Neural cell (in vitro differentiated cells): ENCODE measurements around the gene SPON1. TPM values are rescaled to one million over a fixed set of nuclear protein-coding genes. Genes with fewer than 3 reads are reported as not detected.

Experiments used
- H2AFZ ChIP-seq: fragments of 200-600, 300-800 bp; sonication (generic), shearing (Covaris generic); 2 replicates; pipeline ENCODE4 v1.6.0; 2014; ENCODE audit warnings: low read depth, mild to moderate bottlenecking, antibody characterized with exemption, low read length, moderate library complexity
- H3F3A ChIP-seq: fragments of 200-600 bp; shearing (Covaris generic); 2 replicates; pipeline ENCODE4 v1.6.1; 2016; ENCODE audit warnings: mild to moderate bottlenecking, moderate library complexity, mixed read lengths, antibody characterized with exemption, low read length; ENCODE audit not compliant: insufficient read depth, poor library complexity, severe bottlenecking
- H3K27ac ChIP-seq: fragments of 200-600, 300-800 bp; sonication (generic), shearing (Covaris generic); 2 replicates; pipeline ENCODE4 v1.5.1; 2014; ENCODE audit warnings: mild to moderate bottlenecking, low read length, moderate library complexity
- H3K27me3 ChIP-seq: fragments of 300-800, 200-600 bp; sonication (generic), shearing (Covaris generic); 2 replicates; pipeline ENCODE4 v1.6.0; 2014; ENCODE audit warnings: mild to moderate bottlenecking, low read depth, low read length, moderate library complexity; ENCODE audit not compliant: insufficient read depth
- H3K36me3 ChIP-seq: fragments of 300-800, 200-600 bp; sonication (generic), shearing (Covaris generic); 2 replicates; pipeline ENCODE4 v1.5.1; 2014; ENCODE audit warnings: mild to moderate bottlenecking, antibody characterized with exemption, low read length, moderate library complexity; ENCODE audit not compliant: insufficient read depth
- H3K4me2 ChIP-seq: fragments of 300-800, 200-600 bp; sonication (generic), shearing (Covaris generic); 2 replicates; pipeline ENCODE4 v1.6.0; 2014; ENCODE audit warnings: mild to moderate bottlenecking, low read length
- H3K4me3 ChIP-seq: fragments of 300-800, 200-600 bp; sonication (generic), shearing (Covaris generic); 2 replicates; pipeline ENCODE4 v1.5.1; 2014; ENCODE audit warnings: mild to moderate bottlenecking, low read length, moderate library complexity
- H3K79me2 ChIP-seq: fragments of 200-600 bp; shearing (Covaris generic); replicated peaks from 2 replicates; pipeline ENCODE4 v1.6.0; 2014; ENCODE audit warnings: mild to moderate bottlenecking, low read length, moderate library complexity; ENCODE audit not compliant: insufficient read depth
- H3K9ac ChIP-seq: fragments of 300-800, 200-600 bp; sonication (generic), shearing (Covaris generic); 2 replicates; pipeline ENCODE4 v1.6.1; 2016; ENCODE audit warnings: mild to moderate bottlenecking, low read length, mixed read lengths
- H3K9me2 ChIP-seq: fragments of 200-600 bp; shearing (Covaris generic); 2 replicates; pipeline ENCODE4 v1.6.1; 2016; ENCODE audit warnings: mild to moderate bottlenecking, low read length, mixed read lengths; ENCODE audit not compliant: insufficient read depth
- H3K9me3 ChIP-seq: fragments of 200-600, 300-800 bp; sonication (generic), shearing (Covaris generic); 2 replicates; pipeline ENCODE4 v1.6.1; 2016; ENCODE audit warnings: mild to moderate bottlenecking, mixed run types, low read length, moderate library complexity, mixed read lengths
- H4K20me1 ChIP-seq: fragments of 200-600 bp; shearing (Covaris generic); 2 replicates; pipeline ENCODE4 v1.6.1; 2016; ENCODE audit warnings: mild to moderate bottlenecking, mixed run types; ENCODE audit not compliant: insufficient read depth
- CTCF ChIP-seq: fragments of 450-650 bp; IDR thresholded peaks from 2 replicates; pipeline ENCODE4 v1.5.1; 2014; ENCODE audit warnings: antibody characterized with exemption, mild to moderate bottlenecking, moderate library complexity; ENCODE audit not compliant: poor library complexity, severe bottlenecking
- EP300 ChIP-seq: fragments of 450-650 bp; conservative IDR thresholded peaks from 2 replicates; pipeline ENCODE4 v1.6.1; 2014; ENCODE audit warnings: antibody characterized with exemption, mild to moderate bottlenecking, moderate library complexity; ENCODE audit not compliant: poor library complexity, severe bottlenecking
- EZH2 ChIP-seq: fragments of 200-600, 300-800 bp; shearing (Covaris generic), sonication (generic); IDR thresholded peaks from 2 replicates; pipeline ENCODE4 v1.6.1; 2014; ENCODE audit warnings: antibody characterized with exemption, low read length, borderline replicate concordance, mild to moderate bottlenecking; ENCODE audit not compliant: insufficient read depth, poor library complexity, severe bottlenecking
- MXI1 ChIP-seq: fragments of 450-650 bp; conservative IDR thresholded peaks from 2 replicates; pipeline ENCODE4 v1.6.1; 2014; ENCODE audit warnings: antibody characterized with exemption, mild to moderate bottlenecking; ENCODE audit not compliant: poor library complexity, severe bottlenecking
- POLR2AphosphoS5 ChIP-seq: IDR thresholded peaks from 2 replicates; pipeline ENCODE4 v1.6.1; 2012
- RAD21 ChIP-seq: fragments of 450-650 bp; conservative IDR thresholded peaks from 2 replicates; pipeline ENCODE4 v1.6.1; 2014; ENCODE audit warnings: antibody characterized with exemption, mild to moderate bottlenecking, moderate library complexity
- REST ChIP-seq: IDR thresholded peaks from 2 replicates; pipeline ENCODE4 v1.6.1; 2012; ENCODE audit warnings: borderline replicate concordance
- SMC3 ChIP-seq: fragments of 450-650 bp; conservative IDR thresholded peaks from 2 replicates; pipeline ENCODE4 v1.6.1; 2014; ENCODE audit warnings: antibody characterized with exemption, mild to moderate bottlenecking, moderate library complexity; ENCODE audit not compliant: poor library complexity
- TAF1 ChIP-seq: IDR thresholded peaks from 2 replicates; pipeline ENCODE4 v1.6.1; 2012; ENCODE audit warnings: low read depth
- polyA plus RNA-seq: library from polyadenylated mRNA; depleted of rRNA; stranded (reverse); fragments of >200 nt; gene quantifications from 2 replicates; pipeline ENCODE4 v1.2.3, GENCODE V29; 2014

Gene SPON1
- polyA plus RNA-seq, 1 donor from 2014 or later: 0.66 TPM

DNA sequence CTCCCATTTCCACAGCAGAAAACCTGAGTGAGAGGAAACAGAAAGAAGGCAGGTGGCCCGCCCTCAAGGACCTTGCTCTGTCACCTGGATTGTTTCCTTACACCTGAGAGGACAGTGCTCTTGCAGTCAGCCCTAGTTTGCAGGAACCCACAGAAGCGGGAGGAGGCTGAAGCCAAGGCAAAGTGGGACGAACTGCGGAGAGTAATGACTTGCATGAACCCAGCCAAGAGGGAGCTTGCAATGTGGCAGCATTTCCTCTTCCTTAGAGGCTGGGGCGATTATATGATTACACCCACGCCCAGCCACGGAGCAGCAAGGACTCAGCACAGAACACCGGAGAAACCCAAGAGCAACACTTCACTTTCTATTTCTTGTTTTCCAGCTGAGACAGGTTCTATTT lies 102.6 kb downstream of the SPON1 start:
- TF ChIP-seq EZH2 (no peak), EP300 (no peak), MXI1 (no peak)
- Histone ChIP-seq H3K4me2 (no peak overlapping the region), H3K27me3 (no peaks in the 10 kb centered on the region), H2AFZ (no peak overlapping the region), H3K9me3 (no peaks in the 10 kb centered on the region), H3K9ac (no peak overlapping the region), H3K79me2 (no peaks in the 10 kb centered on the region), H3K36me3 (no peaks in the 10 kb centered on the region), H4K20me1 (no peaks in the 10 kb centered on the region), H3K27ac (no peak overlapping the region), H3F3A (no peaks in the 10 kb centered on the region), H3K9me2 (no peaks in the 10 kb centered on the region), H3K4me3 (no peak overlapping the region)

GRCh38 chr11:14065681-14066080 lies 103.2 kb downstream of the SPON1 start:
- TF ChIP-seq EZH2 (no peak), REST (no peak), RAD21 (no peak), MXI1 (no peak), TAF1 (no peak), CTCF (no peak), EP300 (no peak), SMC3 (no peak), POLR2AphosphoS5 (no peak)
- Histone ChIP-seq H2AFZ (no peak overlapping the region), H3K79me2 (no peaks in the 10 kb centered on the region), H4K20me1 (no peaks in the 10 kb centered on the region), H3F3A (no peaks in the 10 kb centered on the region), H3K36me3 (no peaks in the 10 kb centered on the region), H3K9me2 (no peaks in the 10 kb centered on the region), H3K27me3 (no peaks in the 10 kb centered on the region), H3K27ac (no peak overlapping the region), H3K9ac (no peak overlapping the region), H3K4me3 (no peak overlapping the region), H3K9me3 (no peaks in the 10 kb centered on the region), H3K4me2 (no peak overlapping the region)

GRCh38 chr11:14067686-14068085 lies 105.2 kb downstream of the SPON1 start:
- Histone ChIP-seq H3K4me3 (no peak overlapping the region), H3K4me2 (no peak overlapping the region), H4K20me1 (no peaks in the 10 kb centered on the region), H2AFZ (no peak overlapping the region), H3K9me2 (no peaks in the 10 kb centered on the region), H3K36me3 (no peaks in the 10 kb centered on the region), H3K79me2 (no peaks in the 10 kb centered on the region), H3K27me3 (no peaks in the 10 kb centered on the region), H3K9me3 (no peaks in the 10 kb centered on the region), H3K27ac (no peak overlapping the region), H3K9ac (no peak overlapping the region), H3F3A (no peaks in the 10 kb centered on the region)
- TF ChIP-seq SMC3: no peak
- no peak for TF ChIP-seq CTCF
- no peak for TF ChIP-seq POLR2AphosphoS5
- no peak for TF ChIP-seq EZH2
- TF ChIP-seq REST: no peak
